Measurements from ENCODE around the gene CAV1.
"Not testable (repeated sequence)": the region's sequence is repeated elsewhere in the genome, so short reads cannot be mapped to it uniquely, and the experiment has no call there.

The CAV1 gene

DNA sequence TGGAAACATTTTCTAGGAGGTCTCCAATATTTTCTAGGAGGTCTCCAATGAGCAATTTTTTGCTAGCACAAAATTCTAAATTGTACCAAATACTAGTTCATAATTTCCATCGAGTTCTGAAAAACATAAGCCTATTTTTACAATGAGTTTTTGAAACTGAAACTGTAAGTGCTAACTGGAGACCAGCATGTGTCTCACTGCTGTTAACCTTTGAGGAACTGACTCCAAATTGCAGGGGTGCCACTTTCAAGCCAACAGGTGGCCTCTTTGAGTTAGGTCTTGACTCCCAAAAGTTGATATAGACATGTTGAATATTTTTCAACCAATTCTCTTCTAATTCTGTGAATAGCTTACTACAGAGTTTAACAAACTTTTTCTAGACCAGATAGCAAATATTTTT, 58.8 kb downstream of the CAV1 start:
- DNase-seq: no peak

DNA sequence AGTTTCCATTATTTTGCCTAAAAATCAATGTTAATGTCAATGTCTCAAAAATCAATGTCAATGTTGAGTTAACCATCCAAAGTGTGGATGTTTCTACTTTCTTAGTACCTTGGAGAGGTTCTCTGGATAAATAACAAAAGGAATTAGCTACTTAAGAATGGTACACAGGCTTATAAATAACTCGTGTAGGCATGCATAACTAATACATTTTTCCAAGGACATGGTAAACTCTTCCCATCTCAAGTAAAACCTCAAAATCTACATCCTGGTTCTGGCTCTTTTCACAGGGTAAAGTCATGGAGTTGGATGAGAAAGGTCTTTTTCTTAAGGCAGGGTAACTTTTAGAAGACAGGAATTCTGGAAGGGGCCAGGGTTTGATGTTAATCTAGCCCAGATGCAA, 59.9 kb downstream of the CAV1 start:
- DNase-seq: no peak

DNA sequence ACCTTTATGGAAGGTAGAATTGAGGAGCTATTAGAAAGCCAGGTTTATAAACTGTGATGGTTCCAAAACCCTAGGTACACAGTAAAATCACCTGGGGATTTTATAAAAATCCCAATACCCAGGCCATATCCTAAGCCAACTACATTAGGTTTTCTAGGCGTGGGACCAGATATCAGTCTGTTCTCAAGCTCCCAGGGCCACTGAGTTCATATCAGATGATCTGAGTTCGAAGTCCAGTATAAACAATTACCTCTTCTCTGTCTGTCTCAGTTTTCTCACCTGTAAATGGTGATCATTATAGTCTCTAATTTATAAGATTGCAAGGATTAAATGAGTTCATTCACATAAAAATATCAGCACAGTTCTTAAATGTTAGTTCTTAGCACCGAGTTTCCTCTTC, 60.6 kb downstream of the CAV1 start:
- DNase-seq: no peak

DNA sequence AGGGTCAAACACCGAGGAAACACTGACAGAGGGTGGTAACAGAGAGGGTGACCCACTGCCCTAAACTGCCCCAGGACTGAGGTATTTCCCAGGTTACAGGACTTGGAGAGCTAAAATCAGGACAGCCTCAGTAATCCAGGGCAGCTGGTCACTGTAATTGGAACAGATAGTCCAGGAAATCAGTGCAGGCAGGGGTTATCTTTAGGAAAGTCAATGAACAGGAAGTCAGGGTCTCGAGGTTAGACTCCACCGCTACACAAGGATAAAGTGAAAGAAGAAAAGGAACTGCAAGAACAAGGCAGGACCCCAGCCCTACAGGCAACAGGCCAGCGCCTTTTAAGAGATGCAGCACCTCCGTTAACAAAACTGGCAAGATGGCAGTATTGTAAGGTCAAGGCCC, 61.1 kb downstream of the CAV1 start:
- no peak for DNase-seq

DNA sequence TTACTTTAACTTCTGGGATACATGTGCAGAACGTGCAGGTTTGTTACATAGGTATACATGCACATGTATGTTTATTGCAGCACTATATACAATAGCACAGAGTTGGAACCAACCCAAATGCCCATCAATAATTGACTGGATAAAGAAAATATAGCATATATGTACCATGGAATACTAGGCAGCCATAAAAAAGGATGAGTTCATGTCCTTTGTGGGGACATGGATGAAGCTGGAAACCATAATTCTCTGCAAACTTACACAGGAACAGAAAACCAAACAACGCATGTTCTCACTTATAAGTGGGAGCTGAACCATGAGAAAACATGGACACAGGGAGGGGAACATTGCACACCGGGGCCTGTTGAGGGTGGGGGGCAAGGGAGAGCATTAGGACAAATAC, 62.4 kb downstream of the CAV1 start:
- not testable (repeated sequence) for DNase-seq

DNA sequence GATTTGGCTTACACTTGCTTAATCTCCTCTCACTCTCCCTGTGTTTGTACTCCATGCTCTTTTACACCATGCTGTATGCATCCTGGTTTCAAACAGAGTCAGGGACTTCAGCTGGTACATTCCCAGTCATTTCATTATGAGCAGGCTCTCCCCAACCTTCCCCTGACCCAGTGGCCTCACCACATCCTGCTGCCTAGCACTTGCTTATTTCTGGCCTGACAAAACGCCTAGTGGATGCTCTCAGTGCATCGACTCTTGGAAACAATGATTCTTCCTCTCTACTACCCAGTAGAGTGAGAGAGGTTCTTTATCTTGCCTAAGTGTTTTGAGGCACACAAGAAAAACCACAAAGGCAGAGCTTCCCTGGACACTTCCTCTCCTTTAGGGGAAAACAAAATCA, 63.4 kb downstream of the CAV1 start:
- DNase-seq: peak; percentile 28

DNA sequence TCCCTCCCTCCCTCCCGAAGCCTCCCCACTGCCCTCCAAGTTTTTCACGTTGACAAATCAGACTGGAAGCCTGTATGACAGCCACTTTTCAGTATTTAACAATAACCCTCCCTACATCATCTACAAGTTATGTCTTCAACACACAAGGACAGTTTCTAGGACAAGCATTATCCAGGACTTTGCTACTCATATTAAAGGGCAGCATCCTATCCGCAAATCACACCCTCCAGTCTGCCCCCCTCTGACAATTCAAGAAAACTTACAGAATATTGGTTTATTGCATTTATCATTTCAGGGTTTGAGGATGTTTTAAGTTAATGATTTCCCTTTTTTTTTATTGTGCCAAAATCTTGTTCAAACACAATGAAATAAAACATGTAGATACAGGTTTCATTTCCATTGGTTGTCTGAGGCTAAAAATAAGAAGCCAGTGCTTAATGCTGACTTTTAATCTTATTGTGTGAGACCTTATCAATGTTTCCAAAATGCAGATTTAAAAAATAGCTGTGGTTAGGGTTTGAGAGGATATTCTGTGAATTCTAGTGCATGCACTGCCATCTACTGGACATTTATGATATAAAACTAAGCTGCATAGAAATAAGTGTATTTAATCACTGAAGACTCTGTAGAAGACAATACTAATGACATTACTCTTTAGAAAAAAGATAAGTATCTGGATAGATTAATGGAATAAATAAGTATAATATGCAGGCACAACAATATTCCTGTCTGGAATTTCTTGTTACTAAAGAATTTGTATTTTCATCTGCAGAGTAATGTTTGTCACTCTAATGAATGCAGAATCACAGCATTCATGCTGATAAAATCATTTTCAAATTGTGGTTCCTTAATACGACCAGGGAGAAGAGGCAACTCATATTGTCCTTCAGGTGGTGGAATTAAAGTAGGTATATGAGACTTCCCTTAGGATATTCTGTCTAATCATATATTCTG, 64.1 kb downstream of the CAV1 start:
- DNase-seq: no peak

DNA sequence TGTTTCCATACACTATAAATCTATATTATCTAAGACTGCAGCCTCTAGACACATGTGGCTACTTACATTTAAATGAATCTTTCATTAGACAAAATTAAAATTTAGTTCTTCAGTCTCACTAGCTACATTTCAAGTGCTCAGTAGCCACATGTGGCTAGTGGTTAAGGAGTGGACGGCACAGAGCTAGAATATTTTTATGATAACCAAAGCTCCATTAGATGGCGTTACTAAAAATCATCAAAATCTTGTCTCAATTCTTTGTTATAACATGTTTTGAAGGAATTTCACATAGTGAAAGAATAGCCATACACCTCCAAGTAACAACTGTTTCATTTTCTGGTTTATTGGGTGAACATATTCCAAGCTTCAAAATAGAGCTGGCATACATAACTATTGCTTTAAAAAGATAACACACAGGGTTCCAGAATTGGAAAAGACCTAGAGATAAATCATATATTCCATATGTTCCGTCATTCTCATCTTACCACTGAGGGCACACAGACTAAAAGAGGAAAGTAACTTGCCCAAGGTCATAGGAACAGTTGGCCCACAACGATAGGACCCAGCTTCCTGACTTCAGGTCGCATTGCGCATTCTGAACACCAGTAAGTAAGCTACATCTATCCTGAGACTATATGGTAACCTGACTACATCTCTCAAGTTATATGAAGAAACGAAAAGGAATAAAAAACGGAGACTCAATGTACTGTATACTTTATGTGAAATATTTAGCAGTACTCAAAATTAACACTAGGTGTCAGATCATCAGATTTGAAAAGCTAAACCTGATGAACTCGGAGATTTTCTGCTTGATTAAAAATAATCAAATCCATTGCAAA, 66.6 kb downstream of the CAV1 start:
- DNase-seq: no peak

DNA sequence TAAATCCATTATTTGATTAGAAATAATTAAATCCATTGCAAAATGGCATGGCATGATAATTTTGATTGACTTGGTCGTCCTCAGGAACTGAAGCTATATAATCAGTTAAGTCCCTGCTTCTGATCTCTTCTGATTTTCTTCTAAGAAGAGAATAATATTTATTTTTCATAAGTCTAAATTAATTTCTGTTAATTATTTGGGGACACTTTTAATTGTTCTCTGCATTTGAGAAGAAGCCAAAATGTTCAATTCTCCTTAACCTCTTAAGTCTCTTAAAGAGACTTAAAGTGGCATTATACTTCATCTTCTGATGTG, 67.2 kb downstream of the CAV1 start:
- DNase-seq: no peak

DNA sequence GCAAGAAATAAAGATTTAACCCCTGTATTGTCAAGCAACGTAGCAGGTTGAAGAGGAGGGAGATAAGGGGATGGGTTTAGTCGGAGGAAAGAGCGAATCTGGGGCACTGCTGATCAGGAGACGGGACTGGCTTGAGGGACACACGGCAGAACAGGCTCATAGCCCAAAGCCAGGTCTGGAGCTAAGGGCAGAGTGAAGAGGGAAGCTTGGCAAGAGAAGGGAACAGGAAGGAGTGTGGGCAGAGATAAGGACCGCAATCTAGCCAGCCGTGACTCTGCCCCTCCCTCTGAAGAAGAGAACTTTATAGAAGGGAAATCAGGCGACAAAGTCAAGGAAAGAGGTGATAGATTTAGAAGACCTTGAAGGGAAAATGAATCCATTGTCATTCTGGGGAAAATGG, 67.6 kb downstream of the CAV1 start:
- DNase-seq: no peak

DNA sequence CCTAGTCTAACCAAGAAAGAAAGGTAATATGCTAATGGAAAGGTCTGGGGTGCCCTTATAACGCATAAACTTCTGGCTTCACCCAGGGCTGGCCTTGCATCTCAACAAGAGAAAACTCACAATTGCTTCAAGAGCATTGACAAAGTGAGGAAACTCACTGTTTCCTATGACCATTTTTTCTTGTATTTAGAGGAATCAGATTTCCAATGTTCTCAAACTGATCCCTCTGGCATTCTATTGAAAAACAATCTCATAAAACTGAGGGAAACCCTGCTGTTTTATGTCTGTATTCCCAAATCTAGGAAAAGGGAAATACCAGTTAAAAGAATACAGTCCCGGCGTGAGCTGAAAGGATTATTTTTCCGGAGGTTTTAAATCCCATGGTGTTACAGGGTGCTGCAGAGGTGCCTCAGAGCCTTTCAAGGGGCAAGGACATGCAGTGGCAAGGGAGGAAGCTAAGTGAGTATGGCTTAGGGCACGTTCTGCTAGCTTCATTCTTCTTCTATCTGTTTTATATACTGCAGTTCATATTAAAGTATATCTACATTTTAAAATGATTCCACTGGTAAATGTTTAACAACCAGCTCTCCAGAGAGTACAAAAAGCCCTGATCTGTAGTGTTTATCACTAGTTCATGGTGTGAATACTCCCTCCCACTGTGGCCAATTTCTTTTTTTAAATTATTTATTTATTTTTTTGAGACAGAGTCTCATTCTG, 68.7 kb downstream of the CAV1 start:
- no peak for DNase-seq

DNA sequence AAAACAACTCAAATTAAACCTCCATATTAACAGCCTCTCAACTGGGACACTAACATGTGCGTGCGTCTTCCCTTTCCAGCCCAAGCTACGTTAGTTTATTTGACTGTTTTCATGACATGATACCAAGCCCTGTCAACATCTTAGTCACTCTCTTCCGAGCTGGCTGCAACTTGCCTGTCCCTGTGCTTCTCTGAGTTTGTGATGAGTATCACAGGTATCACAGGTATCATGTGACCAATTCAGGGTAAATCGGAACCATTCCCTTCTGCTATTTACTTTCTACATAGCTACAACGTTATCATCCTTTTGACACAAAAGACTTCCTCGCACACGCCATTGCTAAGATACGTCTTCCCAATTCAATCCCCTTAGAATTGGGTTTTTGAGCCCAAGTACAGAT, 70.2 kb downstream of the CAV1 start:
- no peak for DNase-seq

DNA sequence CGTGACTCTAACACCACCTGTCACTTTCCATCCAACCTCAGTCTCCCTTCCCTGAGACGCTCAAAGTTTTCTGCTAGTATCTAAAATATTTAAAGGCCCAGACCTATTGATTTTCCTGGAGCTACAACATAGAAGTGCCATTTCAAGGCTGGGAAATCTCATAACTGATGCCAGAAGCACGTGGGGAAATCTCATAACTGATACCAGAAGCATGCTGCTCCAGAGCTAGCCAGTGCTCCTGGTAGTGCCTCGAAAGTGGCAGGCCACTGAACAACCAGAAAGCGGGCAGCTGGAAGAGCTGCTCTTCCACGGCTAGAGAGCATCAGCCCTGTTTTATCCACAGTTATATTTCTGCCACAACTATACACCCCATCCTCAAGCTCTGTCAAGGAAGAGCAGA, 72.5 kb downstream of the CAV1 start:
- DNase-seq: no peak

DNA sequence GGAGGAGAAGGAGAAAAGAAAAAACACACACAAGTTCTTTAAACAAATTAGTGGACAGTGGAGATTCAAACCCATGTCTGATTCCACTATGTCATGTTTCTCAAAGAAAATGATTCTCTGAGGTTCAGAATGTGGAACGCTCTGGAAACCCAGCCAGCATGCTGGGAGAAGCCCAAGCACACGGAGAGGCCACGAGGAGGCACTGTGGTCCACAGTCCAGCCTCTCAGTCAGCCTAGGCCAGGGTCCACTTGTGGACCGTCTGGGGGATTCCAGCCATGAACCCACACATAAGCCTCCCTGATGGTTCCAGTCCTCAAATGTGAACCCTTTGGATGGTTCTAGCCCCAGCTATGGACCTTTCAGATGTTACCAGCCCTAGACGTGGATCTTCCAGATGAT, 73.4 kb downstream of the CAV1 start:
- no peak for DNase-seq

DNA sequence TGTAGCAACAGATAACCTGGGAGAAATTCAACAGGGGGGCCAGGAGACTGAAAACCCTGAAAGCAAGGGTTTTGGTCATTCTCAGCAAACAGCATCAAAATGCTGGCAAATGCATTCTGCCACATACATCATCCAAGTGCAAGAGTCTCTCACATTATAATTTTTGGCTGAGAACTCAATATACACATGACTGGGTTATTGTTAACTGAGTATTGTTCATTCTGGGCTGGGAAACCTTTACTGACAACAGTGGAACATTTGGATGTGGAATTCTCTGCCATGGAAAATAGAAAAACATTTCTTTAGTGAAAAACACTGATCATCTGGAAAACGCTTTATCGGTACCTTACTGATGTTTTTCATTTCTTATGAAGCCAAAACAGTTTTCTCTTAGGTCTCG, 74.0 kb downstream of the CAV1 start:
- DNase-seq: no peak

DNA sequence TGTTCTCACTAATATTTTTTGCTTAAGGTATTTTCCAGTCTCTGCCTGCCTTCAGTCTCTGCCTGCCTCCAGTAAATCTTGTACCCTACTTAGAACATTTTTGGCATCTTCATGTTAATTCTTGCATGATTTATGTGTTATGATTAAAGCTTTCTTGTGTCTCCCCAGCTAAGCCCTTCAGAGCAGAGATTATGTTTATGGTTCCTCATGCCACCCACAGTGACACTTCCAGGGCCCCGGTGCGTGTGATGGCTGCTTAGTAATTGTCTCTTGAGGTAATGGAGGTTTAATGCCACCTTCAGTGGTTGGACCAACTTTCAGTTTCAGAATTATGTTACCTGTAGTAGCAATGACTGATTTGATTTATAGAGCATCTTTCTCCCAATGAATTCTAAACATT, 76.6 kb downstream of the CAV1 start:
- no peak for DNase-seq

DNA sequence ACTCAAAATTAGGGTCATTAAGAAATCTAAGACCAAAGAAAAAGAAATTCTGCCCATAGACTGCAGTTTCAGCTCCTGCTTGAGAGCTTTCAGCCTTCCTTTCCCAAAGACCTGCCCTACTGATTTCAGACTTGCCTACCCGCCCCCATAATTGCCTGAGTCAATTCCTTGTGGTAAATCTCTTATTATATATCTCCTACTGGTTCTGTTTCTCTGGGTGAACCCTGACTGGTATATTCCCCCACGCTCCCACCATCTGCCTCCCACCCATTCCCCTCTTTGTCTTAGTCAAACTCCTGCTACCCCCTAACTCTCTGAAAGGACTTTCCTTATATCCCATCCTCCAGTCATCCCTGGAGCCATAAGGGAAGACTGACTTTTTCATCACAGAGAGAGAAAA, 82.5 kb downstream of the CAV1 start:
- DNase-seq: no peak

DNA sequence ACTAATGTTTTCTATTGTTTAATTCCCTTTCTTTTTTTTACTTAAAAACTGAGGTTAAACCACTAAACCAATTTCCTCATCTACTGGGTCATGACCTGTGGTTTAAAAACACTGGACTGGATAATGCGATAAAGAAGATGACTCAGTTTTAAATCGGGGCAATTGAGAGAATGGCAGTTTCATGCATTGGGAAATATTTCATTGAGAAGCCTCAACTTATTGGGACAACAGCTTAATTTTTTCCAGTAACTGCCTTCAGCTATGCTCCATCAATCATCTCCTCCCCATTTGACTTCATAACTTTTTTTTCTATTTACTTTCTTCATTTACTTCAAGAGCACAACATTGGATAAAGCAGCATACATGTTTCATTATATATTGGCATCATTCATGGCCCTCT, 85.4 kb downstream of the CAV1 start:
- no peak for DNase-seq

DNA sequence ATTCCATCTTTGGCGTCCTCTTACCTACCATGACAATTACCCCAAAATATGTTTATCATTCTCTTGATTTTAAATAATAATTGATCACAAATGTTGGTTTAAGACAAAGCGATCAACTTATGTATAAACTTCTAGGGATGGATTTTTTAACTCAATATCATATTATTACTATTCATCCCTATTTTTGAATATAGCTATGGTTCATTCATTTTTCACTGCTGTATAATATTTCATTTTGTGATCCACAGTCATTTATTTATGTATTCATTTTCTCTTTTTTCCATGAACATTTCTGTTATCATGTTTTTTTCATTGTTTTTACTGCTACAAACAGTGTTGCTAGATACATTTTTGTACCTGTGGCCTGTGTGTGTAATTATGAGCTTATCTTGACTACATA, 85.9 kb downstream of the CAV1 start:
- no peak for DNase-seq
